SK-N-SH (cell line): ENCODE data around the gene POLA2.

Experiments used
- CTCF ChIP-seq: fragments of 200-600 bp; sonication (generic); IDR thresholded peaks from 2 replicates; pipeline ENCODE4 v1.6.1; 2017; ENCODE audit warnings: antibody characterized with exemption, mild to moderate bottlenecking, moderate library complexity
- ELF1 ChIP-seq: IDR thresholded peaks from 2 replicates; pipeline ENCODE4 v1.4.0; 2012
- EZH2phosphoT487 ChIP-seq: fragments of 200-600 bp; sonication (generic); IDR thresholded peaks from 2 replicates; pipeline ENCODE4 v1.6.1; 2017; ENCODE audit warnings: low read depth, mixed run types, mild to moderate bottlenecking, antibody characterized with exemption, moderate library complexity, borderline replicate concordance
- GABPA ChIP-seq: IDR thresholded peaks from 2 replicates; pipeline ENCODE4 v1.4.0; 2012; ENCODE audit warnings: low read depth, mild to moderate bottlenecking
- MXI1 ChIP-seq: IDR thresholded peaks from 2 replicates; pipeline ENCODE4 v1.6.1; 2012; ENCODE audit warnings: mild to moderate bottlenecking, low read depth, low read length, improper control_type of control experiment
- PBX3 ChIP-seq: IDR thresholded peaks from 2 replicates; pipeline ENCODE4; 2012
- RAD21 ChIP-seq: IDR thresholded peaks from 2 replicates; pipeline ENCODE4 v1.6.1; 2012; ENCODE audit warnings: mild to moderate bottlenecking, low read length
- TCF12 ChIP-seq: IDR thresholded peaks from 2 replicates; pipeline ENCODE4 v1.4.0; 2012
- YY1 ChIP-seq: IDR thresholded peaks from 2 replicates; pipeline ENCODE4 v1.4.0; 2012; ENCODE audit warnings: low read depth, mild to moderate bottlenecking
- ZBTB33 ChIP-seq: IDR thresholded peaks from 2 replicates; pipeline ENCODE4 v1.4.0; 2012; ENCODE audit warnings: low read depth, borderline replicate concordance
- TF ChIP-seq, protein P1 (sequence below): IDR thresholded peaks from 2 replicates; pipeline ENCODE4 v1.4.0; 2012; ENCODE audit warnings: low read depth
- TF ChIP-seq, protein P2 (sequence below): IDR thresholded peaks from 2 replicates; pipeline ENCODE4 v1.6.1; 2012; ENCODE audit warnings: mild to moderate bottlenecking, low read depth, low read length, moderate library complexity

- TF ChIP-seq ZBTB33 = no peak
- no peak for TF ChIP-seq YY1
- no peak for TF ChIP-seq CTCF
- TF ChIP-seq RAD21 = no peak
- no peak for TF ChIP-seq ELF1
- no peak for TF ChIP-seq MXI1
- no peak for TF ChIP-seq EZH2phosphoT487
- TF ChIP-seq GABPA = no peak
- TF ChIP-seq, protein P1, sequence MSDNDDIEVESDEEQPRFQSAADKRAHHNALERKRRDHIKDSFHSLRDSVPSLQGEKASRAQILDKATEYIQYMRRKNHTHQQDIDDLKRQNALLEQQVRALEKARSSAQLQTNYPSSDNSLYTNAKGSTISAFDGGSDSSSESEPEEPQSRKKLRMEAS = no peak
- no peak for TF ChIP-seq TCF12
- TF ChIP-seq, protein P2, sequence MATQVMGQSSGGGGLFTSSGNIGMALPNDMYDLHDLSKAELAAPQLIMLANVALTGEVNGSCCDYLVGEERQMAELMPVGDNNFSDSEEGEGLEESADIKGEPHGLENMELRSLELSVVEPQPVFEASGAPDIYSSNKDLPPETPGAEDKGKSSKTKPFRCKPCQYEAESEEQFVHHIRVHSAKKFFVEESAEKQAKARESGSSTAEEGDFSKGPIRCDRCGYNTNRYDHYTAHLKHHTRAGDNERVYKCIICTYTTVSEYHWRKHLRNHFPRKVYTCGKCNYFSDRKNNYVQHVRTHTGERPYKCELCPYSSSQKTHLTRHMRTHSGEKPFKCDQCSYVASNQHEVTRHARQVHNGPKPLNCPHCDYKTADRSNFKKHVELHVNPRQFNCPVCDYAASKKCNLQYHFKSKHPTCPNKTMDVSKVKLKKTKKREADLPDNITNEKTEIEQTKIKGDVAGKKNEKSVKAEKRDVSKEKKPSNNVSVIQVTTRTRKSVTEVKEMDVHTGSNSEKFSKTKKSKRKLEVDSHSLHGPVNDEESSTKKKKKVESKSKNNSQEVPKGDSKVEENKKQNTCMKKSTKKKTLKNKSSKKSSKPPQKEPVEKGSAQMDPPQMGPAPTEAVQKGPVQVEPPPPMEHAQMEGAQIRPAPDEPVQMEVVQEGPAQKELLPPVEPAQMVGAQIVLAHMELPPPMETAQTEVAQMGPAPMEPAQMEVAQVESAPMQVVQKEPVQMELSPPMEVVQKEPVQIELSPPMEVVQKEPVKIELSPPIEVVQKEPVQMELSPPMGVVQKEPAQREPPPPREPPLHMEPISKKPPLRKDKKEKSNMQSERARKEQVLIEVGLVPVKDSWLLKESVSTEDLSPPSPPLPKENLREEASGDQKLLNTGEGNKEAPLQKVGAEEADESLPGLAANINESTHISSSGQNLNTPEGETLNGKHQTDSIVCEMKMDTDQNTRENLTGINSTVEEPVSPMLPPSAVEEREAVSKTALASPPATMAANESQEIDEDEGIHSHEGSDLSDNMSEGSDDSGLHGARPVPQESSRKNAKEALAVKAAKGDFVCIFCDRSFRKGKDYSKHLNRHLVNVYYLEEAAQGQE = no peak
- no peak for TF ChIP-seq PBX3
Observed at GRCh38 chr11:65310736-65311135, 49.0 kb downstream of the POLA2 start.
